HG03378 (cell line): ENCODE results near the gene TRABD.

ENCODE experiments used
- ATAC-seq: cut with Tn5 transposase; IDR thresholded peaks from one replicate; pipeline ENCODE4 v1.9.1; 2021; ENCODE audit warnings: mild to moderate bottlenecking, moderate library complexity; ENCODE audit not compliant: unreplicated experiment

TRABD gene

GRCh38 chr22:50233223-50233622, 47.5 kb downstream of the TRABD start:
- ATAC-seq: no peak

- ATAC-seq: no peak
These were observed 51.2 kb downstream of the TRABD start for GRCh38 chr22:50236731-50237409.

DNA sequence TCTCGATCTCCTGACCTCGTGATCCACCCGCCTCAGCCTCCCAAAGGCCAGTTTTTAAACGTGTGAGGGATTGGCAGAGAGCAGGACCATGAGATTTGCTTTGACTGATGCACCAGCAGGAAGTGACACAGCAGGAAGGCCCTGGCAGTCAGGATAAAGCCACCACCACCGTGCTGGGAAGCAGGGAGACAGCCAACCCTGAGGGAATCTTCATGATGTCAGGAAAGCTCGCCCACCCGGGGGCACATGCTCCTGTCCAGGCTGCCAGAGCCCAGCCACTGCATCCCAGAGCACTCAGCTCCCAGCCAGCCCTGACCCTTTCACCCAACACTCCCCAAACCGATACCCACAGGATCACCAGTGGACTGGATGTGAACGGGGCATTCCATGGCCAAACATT, 53.0 kb downstream of the TRABD start:
- no peak for ATAC-seq

GRCh38 chr22:50242406-50242949, 56.8 kb downstream of the TRABD start:
- ATAC-seq: no peak

DNA sequence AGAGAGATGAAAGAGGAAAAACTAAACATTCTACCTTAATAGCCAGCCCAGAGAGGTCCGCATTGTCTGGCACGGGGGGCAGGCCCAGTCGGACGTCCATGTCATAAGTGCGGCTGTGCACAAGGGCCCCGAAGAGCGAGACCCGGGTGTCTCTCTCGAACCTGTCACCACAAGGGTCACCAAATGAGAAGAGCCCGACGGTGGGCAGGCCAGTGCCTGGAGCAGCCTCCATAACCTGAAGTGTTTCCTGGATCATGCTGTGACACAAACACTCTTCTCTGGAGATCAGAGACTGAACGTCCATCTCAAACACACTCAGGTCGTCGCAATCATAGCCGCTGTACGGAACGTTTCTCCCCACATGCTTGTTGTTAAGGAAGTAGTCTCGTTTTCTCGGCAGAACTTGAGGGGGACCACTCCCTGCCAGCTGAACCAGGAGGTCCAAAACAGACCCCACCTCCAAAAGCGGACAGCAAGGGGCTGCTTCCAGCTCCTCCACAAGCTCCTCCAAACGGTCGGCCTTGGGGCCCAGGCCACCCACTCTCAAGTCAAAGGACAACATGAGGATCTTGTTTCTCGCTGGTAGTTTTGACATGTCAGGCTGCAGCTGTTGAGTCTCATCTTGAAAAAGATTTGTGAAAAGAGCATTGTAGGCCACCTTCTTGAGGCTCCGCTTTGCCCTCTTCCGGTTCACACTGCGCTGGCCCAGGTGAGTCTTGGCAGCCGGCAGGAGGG, 58.1 kb downstream of the TRABD start:
- ATAC-seq: no peak

DNA sequence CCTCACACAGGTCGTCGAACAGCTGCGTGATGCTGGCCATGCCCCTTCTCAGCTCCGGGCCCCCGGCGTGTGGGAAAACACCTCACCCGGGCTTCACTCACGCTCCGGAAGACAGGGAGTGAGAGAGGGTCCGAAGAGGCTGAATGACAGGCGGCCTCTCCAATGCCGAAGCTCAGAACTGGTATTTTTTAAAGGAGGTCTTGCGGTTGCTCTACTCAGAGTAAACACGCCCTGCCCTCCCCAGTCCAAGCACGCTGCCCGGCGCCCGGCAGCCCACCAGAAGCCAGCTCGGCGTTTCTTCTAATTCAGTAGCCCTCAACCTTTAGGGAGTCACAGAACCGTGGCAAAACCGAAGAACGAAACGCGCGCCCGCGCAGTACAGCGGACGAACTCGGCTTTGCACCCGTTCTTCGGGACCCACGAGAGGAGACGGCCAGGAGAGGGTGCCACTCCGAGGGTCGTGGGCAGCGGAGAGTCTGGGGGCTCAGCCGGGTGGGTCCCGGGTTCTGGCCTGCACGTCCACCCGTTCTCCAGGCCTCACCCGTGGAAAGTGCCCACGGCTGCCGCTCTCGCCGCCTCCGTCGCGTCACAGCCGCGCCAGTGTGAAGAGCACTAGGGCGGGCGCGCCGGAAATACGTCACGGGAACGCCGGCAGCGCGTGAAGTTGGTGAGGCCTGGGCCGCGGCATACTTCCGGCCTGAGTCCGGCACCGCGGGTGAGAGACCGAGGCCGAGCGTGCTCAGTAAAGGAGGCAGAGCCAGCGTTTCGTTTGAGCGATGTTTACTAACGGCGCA, 58.9 kb downstream of the TRABD start, which contains the start of gene TUBGCP6:
TUBGCP6 (minus strand) TSS at position 604 of the 794 bp plus-strand sequence; CDS start at position 40, 564 bp downstream.
- ATAC-seq: peak; percentile 54

DNA sequence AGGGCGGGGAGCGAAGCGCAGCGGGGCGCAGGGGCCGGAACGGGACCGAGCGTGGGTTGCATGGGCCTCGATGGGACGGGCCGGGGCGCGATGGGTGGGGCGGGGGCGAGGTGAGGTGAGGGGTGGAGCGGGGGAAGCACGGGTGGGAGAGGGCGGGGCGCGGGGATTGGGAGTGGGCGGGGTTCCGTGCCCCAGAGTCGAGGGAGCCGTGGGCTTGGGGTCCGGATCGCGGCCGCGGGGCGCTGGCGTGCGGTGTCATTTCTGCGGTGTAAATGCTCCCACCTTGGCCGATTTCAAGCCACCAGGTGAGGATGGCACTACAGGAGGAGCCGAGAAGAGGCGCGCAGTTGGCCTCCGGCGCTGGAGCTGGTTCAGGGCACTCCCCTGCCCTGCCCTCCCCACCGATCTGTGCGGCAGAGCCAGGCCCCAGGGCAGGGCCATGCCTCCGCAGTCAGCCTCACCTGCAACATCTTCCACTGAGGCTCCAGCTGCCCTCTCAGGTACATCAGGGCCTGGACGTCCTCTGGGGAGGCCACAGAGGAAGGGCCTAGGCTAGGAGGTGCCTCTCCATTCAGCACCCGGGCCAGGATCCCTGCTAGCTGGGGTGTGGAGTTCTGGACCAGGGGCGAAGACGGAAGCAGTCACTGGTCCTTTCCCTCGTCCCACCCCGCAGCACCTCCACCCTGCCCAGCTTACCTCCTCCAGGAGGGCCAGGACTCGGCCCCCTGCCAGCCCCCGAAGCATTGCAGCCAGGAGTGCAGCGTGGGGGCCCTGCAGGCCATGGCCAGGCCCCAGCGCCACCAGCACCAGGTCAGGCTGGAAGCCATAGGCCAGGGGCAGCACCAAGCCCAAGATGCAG, 59.7 kb downstream of the TRABD start:
- ATAC-seq: no peak

GRCh38 chr22:50246242-50247175, 60.8 kb downstream of the TRABD start:
- no peak for ATAC-seq

DNA sequence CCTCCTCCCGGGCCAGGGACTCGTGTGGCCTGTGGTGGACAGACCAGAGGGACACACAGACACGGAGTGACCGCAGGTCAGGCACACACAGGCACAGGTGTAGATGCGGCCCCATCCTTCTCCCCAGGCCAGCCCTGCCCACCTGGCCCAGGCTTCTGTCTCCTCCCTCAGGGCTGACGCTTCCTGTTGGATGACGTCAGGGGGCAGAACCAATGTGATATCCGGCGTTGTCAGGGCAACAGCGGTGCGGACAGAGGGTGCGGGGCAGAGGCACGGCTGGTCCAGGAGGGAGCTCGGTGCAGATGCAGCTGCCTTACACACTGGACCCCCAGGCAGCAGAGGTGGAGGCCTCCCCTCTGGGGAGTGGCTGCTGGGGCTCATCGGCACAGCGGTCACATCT, 62.0 kb downstream of the TRABD start:
- ATAC-seq: no peak

DNA sequence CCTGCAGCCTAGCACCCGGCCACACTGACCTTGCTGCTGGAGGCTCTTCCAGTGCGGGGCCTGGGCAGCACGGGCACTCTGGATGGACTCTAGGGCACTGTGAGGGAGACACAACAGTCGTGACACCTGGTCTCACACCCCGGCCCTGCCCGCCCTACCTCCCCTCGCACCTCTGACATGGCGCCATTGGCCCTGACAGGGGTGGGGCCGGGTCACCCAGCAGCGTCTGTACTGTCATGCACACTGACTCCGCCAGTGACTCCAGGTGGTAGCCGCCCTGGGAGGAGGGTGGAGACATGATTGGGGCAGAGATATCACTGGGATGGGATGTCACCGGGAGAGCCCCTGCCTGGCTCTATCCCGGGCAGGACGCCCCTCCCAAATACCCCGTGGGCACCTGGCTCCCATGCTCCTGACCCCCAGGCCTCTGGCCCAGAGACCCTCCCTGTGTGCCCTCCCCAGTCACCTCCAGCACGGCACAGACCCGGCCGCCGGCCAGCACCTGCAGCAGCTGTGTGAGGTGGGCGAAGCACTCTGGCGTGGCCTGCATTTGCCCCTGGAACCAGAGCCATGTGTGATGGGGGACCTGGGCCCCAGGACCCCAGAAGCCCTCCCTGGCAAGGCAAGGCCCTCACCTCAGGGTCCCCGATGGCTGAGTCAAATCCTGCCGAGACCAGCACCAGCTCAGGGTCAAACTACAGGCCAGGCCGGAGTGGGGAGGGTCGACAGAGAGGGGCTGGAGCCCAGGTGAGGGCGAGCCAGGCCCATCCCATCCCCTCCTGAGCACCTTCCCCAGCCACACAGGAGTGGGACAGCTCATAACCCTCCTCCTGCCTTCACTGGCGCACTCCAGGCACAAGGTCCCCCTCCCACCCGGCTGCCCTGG, 62.7 kb downstream of the TRABD start:
- ATAC-seq: no peak
